Mesendoderm (in vitro differentiated cells): Measurements from ENCODE around the gene EXOSC9.

Experiments
- DNase-seq: peaks from one replicate; pipeline ENCODE4 v3.0.0; 2013
- H2AK5ac ChIP-seq: 2 replicates; pipeline ENCODE4 v1.6.1; 2013; ENCODE audit warnings: low read length, inconsistent platforms
- H2BK120ac ChIP-seq: 2 replicates; pipeline ENCODE4 v1.6.1; 2013; ENCODE audit warnings: low read depth, mild to moderate bottlenecking, low read length, moderate library complexity, mixed read lengths
- H2BK15ac ChIP-seq: replicated peaks from 2 replicates; pipeline ENCODE4 v1.6.1; 2013; ENCODE audit warnings: low read depth, mild to moderate bottlenecking, moderate library complexity
- H2BK5ac ChIP-seq: 2 replicates; pipeline ENCODE4 v1.6.1; 2013; ENCODE audit warnings: low read length, inconsistent platforms
- H3K18ac ChIP-seq: 2 replicates; pipeline ENCODE4 v1.6.1; 2013; ENCODE audit warnings: mild to moderate bottlenecking, low read length, mixed read lengths
- H3K23ac ChIP-seq: one replicate; pipeline ENCODE4 v1.6.1; 2013; ENCODE audit warnings: low read length
- H3K27ac ChIP-seq: 2 replicates; pipeline ENCODE4 v1.5.1; 2013; ENCODE audit warnings: low read depth, mild to moderate bottlenecking, inconsistent platforms, low read length, moderate library complexity
- H3K27me3 ChIP-seq: 2 replicates; pipeline ENCODE4 v1.6.1; 2013; ENCODE audit warnings: low read length, control low read depth, mild to moderate bottlenecking, inconsistent platforms; ENCODE audit not compliant: insufficient read depth, poor library complexity
- H3K36me3 ChIP-seq: 2 replicates; pipeline ENCODE4 v1.6.1; 2013; ENCODE audit warnings: low read length, inconsistent platforms; ENCODE audit not compliant: control insufficient read depth, insufficient read depth
- H3K4ac ChIP-seq: one replicate; pipeline ENCODE4 v1.6.1; 2013; ENCODE audit warnings: low read depth, mild to moderate bottlenecking, low read length, moderate library complexity
- H3K4me1 ChIP-seq: 2 replicates; pipeline ENCODE4 v1.6.1; 2013; ENCODE audit warnings: low read depth, low read length, inconsistent platforms; ENCODE audit not compliant: control insufficient read depth
- H3K4me2 ChIP-seq: 2 replicates; pipeline ENCODE4 v1.6.1; 2013; ENCODE audit warnings: low read length
- H3K4me3 ChIP-seq: 2 replicates; pipeline ENCODE4 v1.5.1; 2013; ENCODE audit warnings: mild to moderate bottlenecking, low read length
- H3K56ac ChIP-seq: one replicate; pipeline ENCODE4 v1.6.1; 2013; ENCODE audit warnings: low read length
- H3K79me1 ChIP-seq: 2 replicates; pipeline ENCODE4 v1.6.1; 2013; ENCODE audit warnings: low read length, inconsistent platforms
- H3K79me2 ChIP-seq: 2 replicates; pipeline ENCODE4 v1.6.1; 2013; ENCODE audit warnings: mild to moderate bottlenecking, low read length; ENCODE audit not compliant: control insufficient read depth, insufficient read depth
- H3K9ac ChIP-seq: 2 replicates; pipeline ENCODE4 v1.6.1; 2013; ENCODE audit warnings: low read length, inconsistent platforms
- H4K5ac ChIP-seq: one replicate; pipeline ENCODE4 v1.6.1; 2013; ENCODE audit warnings: low read length
- H4K8ac ChIP-seq: one replicate; pipeline ENCODE4 v1.6.1; 2013; ENCODE audit warnings: low read depth, mild to moderate bottlenecking, control low read depth, low read length, moderate library complexity
- WGBS: extraction: QIAGEN DNeasy Blood & Tissue Kit; methylation state at CpG from one replicate; pipeline ENCODE4 v1.1.7; 2013; ENCODE audit warnings: low lambda C conversion rate, missing lambda C conversion rate; ENCODE audit not compliant: insufficient coverage; ENCODE audit errors: extremely low coverage; 5-methylcytosine and 5-hydroxymethylcytosine counted together

Gene EXOSC9

DNA sequence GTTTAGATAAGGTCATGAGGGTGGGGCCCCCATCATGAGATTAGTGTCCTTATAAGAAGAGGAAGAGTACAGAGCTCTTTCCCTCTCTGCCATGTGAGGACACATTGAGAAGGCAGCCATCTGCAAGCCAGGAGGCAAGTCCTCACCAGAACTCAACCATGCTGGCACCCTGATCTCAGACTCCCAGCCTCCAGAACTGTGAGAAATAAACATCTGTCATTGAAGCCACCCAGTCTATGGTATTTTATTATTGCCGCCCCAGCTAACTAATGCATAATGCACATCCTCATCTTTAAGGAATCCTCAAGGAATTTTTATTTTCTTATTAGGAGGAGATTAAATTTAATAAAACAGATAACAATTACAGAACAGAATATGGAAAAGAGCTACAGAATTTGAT is 16.7 kb upstream of the EXOSC9 start:
- Histone ChIP-seq H3K4me3 (no peak overlapping the region), H3K23ac (no peak overlapping the region), H4K8ac (no peak overlapping the region), H3K56ac (no peak overlapping the region), H2BK5ac (no peak overlapping the region), H3K4me1 (no peaks in the 10 kb centered on the region), H3K4ac (no peak overlapping the region), H2BK120ac (no peak overlapping the region), H2AK5ac (no peak overlapping the region), H3K27me3 (no peaks in the 10 kb centered on the region), H3K36me3 (no peaks in the 10 kb centered on the region), H3K27ac (no peak overlapping the region), H2BK15ac (no peak overlapping the region), H3K9ac (no peak overlapping the region), H3K18ac (no peak overlapping the region), H3K4me2 (no peak overlapping the region), H3K79me2 (no peaks in the 10 kb centered on the region), H3K79me1 (no peaks in the 10 kb centered on the region), H4K5ac (no peak overlapping the region)
- DNase-seq: no peak
- no CpG with 5 or more reads among the region's 1 CpG for WGBS

- no peaks in the 10 kb centered on the region for H3K79me1 ChIP-seq
- no peak overlapping the region for H3K9ac ChIP-seq
- no peak overlapping the region for H3K27ac ChIP-seq
- H3K56ac ChIP-seq: no peak overlapping the region
- no peak overlapping the region for H3K4me3 ChIP-seq
- H3K4me1 ChIP-seq: no peaks in the 10 kb centered on the region
- H3K27me3 ChIP-seq: no peaks in the 10 kb centered on the region
- no CpG with 5 or more reads among the region's 2 CpGs for WGBS
- no peak overlapping the region for H2AK5ac ChIP-seq
- no peak overlapping the region for H2BK15ac ChIP-seq
- no peaks in the 10 kb centered on the region for H3K79me2 ChIP-seq
- no peak overlapping the region for H2BK5ac ChIP-seq
- H3K23ac ChIP-seq: no peak overlapping the region
- H4K8ac ChIP-seq: no peak overlapping the region
- no peaks in the 10 kb centered on the region for H3K36me3 ChIP-seq
- H3K18ac ChIP-seq: no peak overlapping the region
- DNase-seq: no peak
- no peak overlapping the region for H3K4me2 ChIP-seq
- H4K5ac ChIP-seq: no peak overlapping the region
- no peak overlapping the region for H3K4ac ChIP-seq
- no peak overlapping the region for H2BK120ac ChIP-seq
Observed at GRCh38 chr4:121784975-121785374, 16.1 kb upstream of the EXOSC9 start.

GRCh38 chr4:121785479-121785878 is 15.6 kb upstream of the EXOSC9 start:
- no peak for DNase-seq
- no peak overlapping the region for H3K18ac ChIP-seq
- H3K4me3 ChIP-seq: no peak overlapping the region
- no peaks in the 10 kb centered on the region for H3K79me2 ChIP-seq
- H3K56ac ChIP-seq: no peak overlapping the region
- no peaks in the 10 kb centered on the region for H3K27me3 ChIP-seq
- no peak overlapping the region for H4K5ac ChIP-seq
- H3K4me1 ChIP-seq: no peaks in the 10 kb centered on the region
- WGBS: no CpG with 5 or more reads among the region's 4 CpGs
- H3K4me2 ChIP-seq: no peak overlapping the region
- no peak overlapping the region for H2AK5ac ChIP-seq
- no peak overlapping the region for H3K23ac ChIP-seq
- H3K36me3 ChIP-seq: no peaks in the 10 kb centered on the region
- no peak overlapping the region for H2BK5ac ChIP-seq
- H3K4ac ChIP-seq: no peak overlapping the region
- H3K79me1 ChIP-seq: no peaks in the 10 kb centered on the region
- no peak overlapping the region for H3K27ac ChIP-seq
- H3K9ac ChIP-seq: no peak overlapping the region
- H2BK120ac ChIP-seq: no peak overlapping the region
- no peak overlapping the region for H4K8ac ChIP-seq
- H2BK15ac ChIP-seq: no peak overlapping the region

- Histone ChIP-seq H3K79me1 (no peaks in the 10 kb centered on the region), H3K4ac (no peak overlapping the region), H3K56ac (no peak overlapping the region), H3K79me2 (no peaks in the 10 kb centered on the region), H3K4me3 (no peak overlapping the region), H3K4me1 (no peaks in the 10 kb centered on the region), H3K9ac (no peak overlapping the region), H4K8ac (no peak overlapping the region), H2BK120ac (no peak overlapping the region), H3K18ac (no peak overlapping the region), H3K27ac (no peak overlapping the region), H2AK5ac (no peak overlapping the region), H2BK15ac (no peak overlapping the region), H3K23ac (no peak overlapping the region), H4K5ac (no peak overlapping the region), H3K4me2 (no peak overlapping the region), H2BK5ac (no peak overlapping the region), H3K27me3 (no peaks in the 10 kb centered on the region), H3K36me3 (no peaks in the 10 kb centered on the region)
- WGBS: no CpG with 5 or more reads among the region's 2 CpGs
- DNase-seq: no peak
Observed at GRCh38 chr4:121786221-121786620, 14.9 kb upstream of the EXOSC9 start.

DNA sequence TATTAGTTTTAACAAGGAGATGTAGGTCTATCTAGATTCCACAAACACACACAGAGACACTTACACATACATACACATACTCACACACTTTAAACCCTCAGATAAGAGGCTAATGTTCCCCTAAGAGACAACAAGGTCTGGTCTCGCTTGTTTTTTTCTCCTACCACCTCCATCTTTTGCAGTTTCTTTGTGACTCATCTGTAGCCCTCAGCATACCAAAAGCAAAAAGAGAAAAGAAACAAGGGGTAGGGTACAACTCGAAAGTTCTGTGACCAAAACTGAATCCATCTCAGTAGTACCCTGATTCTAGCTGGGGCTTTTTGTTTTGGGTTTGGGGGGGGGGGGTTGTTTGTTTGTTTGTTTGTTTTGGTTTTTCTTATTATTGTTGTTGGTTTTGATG is 12.2 kb upstream of the EXOSC9 start:
- no peak overlapping the region for H3K23ac ChIP-seq
- H3K4me1 ChIP-seq: no peaks in the 10 kb centered on the region
- H3K4ac ChIP-seq: no peak overlapping the region
- no peak overlapping the region for H3K56ac ChIP-seq
- no peak overlapping the region for H2AK5ac ChIP-seq
- no peaks in the 10 kb centered on the region for H3K36me3 ChIP-seq
- H3K27ac ChIP-seq: no peak overlapping the region
- H3K4me2 ChIP-seq: no peak overlapping the region
- whole genome bisulfite sequencing: no CpG with 5 or more reads among the region's 2 CpGs
- H3K18ac ChIP-seq: no peak overlapping the region
- H2BK15ac ChIP-seq: no peak overlapping the region
- DNase-seq: no peak
- no peaks in the 10 kb centered on the region for H3K27me3 ChIP-seq
- no peak overlapping the region for H2BK120ac ChIP-seq
- H4K8ac ChIP-seq: no peak overlapping the region
- H2BK5ac ChIP-seq: no peak overlapping the region
- no peak overlapping the region for H4K5ac ChIP-seq
- no peak overlapping the region for H3K9ac ChIP-seq
- H3K79me1 ChIP-seq: no peaks in the 10 kb centered on the region
- H3K79me2 ChIP-seq: no peaks in the 10 kb centered on the region
- H3K4me3 ChIP-seq: no peak overlapping the region

DNA sequence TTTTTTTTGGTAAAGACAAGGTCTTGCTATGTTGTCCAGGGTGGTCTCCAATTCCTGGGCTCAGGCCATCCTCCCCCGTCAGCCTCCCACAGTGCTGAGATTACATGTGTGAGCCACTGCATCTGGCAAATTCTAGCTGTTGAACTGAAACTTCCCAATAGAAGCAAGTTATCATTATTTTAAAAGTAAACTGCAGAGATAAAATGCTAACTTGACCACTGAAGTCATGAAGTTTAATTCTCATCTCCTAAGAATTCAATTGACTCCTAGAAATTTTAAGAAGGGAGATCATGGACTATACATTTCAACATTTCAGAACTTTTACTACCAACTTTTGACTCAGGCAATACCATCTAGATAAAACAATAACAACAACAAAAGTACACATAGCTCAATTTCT is 11.7 kb upstream of the EXOSC9 start:
- Histone ChIP-seq H3K23ac (no peak overlapping the region), H2BK15ac (no peak overlapping the region), H2BK5ac (no peak overlapping the region), H3K27ac (no peak overlapping the region), H3K27me3 (no peaks in the 10 kb centered on the region), H3K79me2 (no peaks in the 10 kb centered on the region), H4K5ac (no peak overlapping the region), H3K4ac (no peak overlapping the region), H4K8ac (no peak overlapping the region), H3K4me3 (no peak overlapping the region), H2AK5ac (no peak overlapping the region), H3K9ac (no peak overlapping the region), H3K18ac (no peak overlapping the region), H3K36me3 (no peaks in the 10 kb centered on the region), H3K4me1 (no peaks in the 10 kb centered on the region), H3K79me1 (no peaks in the 10 kb centered on the region), H2BK120ac (no peak overlapping the region), H3K4me2 (no peak overlapping the region), H3K56ac (no peak overlapping the region)
- DNase-seq: no peak
- no CpG with 5 or more reads among the region's 1 CpG for WGBS
